GM19043 (cell line): ENCODE measurements around the gene MYL3.

Source experiments
- ATAC-seq: cut with Tn5 transposase; IDR thresholded peaks from one replicate; pipeline ENCODE4 v1.9.1; 2021; ENCODE audit warnings: low read depth; ENCODE audit not compliant: unreplicated experiment

Gene MYL3

GRCh38 chr3:46900007-46900292, 36.7 kb upstream of the MYL3 start:
- no peak for ATAC-seq

- no peak for ATAC-seq
Measured at GRCh38 chr3:46899151-46900006, 36.1 kb upstream of the MYL3 start.

DNA sequence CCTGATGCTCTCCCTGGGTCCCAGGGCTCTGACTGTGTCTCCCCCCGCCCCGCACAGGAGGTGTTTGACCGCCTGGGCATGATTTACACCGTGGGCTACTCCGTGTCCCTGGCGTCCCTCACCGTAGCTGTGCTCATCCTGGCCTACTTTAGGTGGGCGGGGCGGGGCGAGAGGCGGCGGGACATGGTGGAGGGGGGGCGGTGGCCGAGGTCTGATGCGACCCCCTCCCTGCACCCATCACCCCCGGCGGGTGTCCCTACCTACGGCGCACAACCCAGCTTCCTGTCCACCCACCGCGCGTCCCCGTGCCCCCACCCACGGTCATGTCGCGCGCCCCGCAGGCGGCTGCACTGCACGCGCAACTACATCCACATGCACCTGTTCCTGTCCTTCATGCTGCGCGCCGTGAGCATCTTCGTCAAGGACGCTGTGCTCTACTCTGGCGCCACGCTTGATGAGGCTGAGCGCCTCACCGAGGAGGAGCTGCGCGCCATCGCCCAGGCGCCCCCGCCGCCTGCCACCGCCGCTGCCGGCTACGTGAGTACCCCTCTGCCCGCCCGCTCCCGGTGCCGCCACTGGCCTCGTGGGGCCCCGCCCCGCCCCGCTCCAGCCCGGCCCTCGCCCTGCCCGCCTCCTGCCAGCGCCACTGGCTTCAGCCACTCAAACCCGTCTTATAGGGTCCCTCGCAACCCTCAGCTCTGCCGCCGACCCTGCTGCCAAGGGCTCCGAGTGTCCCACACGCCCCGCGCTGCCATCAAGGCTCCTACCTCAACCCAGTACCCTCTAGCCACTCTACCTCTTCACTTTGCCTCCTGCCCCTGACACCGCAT, 35.3 kb upstream of the MYL3 start:
- ATAC-seq, result no peak

GRCh38 chr3:46897829-46898320, 34.6 kb upstream of the MYL3 start:
- no peak for ATAC-seq

DNA sequence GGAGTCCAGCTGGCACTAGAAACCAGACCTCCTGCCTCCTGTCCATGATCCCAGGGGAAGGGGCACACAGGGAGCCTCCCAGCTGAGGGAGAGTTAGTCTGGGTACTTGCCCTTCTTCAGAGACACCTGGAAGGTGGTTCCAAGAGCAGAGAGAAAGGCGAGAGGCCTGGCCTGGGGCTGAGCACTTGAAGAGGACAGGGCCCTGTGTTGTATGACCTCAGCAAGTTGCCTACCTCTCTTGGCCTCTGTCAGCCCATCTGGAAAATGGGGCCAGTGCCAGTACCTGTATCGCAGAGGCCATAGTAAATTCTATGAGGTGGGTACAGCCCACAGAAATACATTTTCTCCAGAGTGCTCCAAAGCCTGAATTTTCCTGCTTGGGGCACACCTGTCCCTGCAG, 33.8 kb upstream of the MYL3 start:
- ATAC-seq, result no peak

- ATAC-seq, result no peak
Measured at GRCh38 chr3:46896386-46896785, 33.1 kb upstream of the MYL3 start.

GRCh38 chr3:46895761-46896160, 32.5 kb upstream of the MYL3 start:
- no peak for ATAC-seq

- no peak for ATAC-seq
Measured at GRCh38 chr3:46895204-46895660, 32.0 kb upstream of the MYL3 start.

- ATAC-seq, result no peak
Measured at GRCh38 chr3:46894256-46894655, 31.0 kb upstream of the MYL3 start.

GRCh38 chr3:46893763-46894162, 30.5 kb upstream of the MYL3 start:
- no peak for ATAC-seq

- ATAC-seq, result no peak
Measured at GRCh38 chr3:46893146-46893748, 30.0 kb upstream of the MYL3 start.

GRCh38 chr3:46892285-46893145, 29.3 kb upstream of the MYL3 start:
- ATAC-seq, result no peak

GRCh38 chr3:46891132-46891531, 27.9 kb upstream of the MYL3 start:
- no peak for ATAC-seq

DNA sequence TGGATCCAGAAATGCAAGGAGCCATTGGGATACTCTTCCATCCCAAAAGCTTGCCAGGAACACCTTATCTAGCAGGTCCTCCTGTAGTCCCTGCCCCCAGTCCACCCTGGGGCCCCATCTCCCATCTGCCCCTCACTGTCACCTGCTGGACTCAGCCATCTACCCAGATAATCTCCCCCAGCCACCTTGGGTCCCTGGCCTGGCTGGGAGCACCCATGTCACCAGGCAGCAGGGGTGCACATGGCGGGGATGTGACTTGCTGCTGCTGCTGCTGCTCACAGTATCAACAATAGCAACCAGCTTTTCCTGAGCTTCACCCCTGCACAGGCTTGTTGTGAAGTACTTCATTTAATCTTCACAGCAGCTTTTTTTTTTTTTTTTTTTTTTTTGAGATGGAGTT, 26.9 kb upstream of the MYL3 start:
- no peak for ATAC-seq

DNA sequence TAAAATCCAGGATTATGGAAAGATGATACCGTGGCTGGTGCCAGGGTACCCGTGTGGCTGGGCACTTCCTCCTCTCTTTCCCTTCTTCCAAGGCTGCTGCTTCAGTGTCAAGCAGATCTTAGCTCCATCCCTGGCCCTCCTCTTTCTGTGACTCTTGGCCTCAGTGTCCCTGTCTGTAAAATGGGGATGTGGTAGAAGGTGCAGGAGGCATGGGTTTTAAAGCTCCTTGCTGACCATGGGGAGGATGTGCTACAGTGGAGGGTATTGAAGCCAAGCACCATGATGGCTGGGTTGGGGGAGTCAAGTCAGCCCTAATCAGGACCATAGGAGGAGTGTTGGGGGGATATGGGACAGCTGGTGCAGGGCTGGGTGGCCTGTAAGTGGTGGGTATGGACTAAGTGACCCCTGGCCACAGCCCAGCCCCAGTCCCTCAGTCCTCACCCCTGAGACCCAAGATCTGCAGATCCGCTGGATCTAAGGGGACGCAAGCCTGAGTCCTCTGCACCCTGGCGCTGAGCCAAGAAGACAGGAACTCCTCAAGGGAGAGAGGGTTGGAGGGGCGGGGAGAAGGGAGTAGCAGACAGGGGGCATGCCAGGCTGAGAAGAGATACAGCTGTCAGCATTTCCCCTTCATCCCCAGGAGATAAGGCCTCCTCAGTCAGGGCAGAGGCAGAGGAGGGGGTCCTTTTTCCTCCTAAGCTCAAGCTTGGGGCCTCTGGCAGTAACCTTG, 26.3 kb upstream of the MYL3 start:
- ATAC-seq, result no peak

DNA sequence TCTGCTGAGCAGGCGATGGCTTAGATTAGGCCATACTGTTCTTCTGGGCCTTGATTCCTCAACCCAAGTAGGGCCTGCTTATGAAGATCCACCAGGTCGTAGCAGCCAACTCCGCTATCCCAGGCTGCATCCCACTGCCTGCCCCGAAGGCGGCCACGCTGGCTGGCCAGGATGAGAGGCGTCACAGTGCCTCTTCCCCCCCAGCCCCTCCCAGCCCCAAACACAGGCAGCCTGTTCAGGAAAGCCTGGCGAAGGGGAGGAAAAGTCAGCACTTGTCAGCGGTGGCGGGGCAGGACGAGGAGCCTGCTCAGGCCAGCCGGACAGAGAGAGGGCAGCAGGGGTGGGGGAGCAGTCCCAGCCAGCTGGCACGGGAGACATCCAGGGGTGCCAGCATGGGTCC, 25.5 kb upstream of the MYL3 start:
- ATAC-seq, result no peak

DNA sequence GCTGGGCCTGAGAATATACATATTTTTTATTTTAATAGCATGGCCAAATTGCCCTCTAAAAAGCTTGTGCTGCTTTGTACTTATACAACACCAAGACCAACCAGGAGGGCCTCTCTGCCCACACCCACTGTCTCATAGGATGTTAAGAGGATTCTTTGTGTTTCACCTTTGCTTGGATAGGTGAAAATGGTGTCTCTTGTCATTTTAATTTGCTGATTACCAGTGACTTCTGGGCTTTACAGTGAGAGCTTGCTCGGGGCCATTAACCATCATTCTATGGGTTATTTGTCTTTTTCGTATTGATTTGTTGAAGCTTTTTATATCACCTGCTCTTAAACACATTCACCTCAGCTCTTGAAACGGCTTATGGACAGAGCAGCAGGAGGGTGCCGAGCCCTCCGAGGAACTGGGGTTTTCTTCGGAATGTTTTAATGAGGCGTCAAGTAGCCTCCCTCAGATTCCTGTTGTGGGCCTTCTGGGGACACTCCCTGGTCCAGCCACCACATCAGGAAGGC, 24.8 kb upstream of the MYL3 start:
- no peak for ATAC-seq

GRCh38 chr3:46885612-46886011, 22.4 kb upstream of the MYL3 start:
- no peak for ATAC-seq

- ATAC-seq, result no peak
Measured at GRCh38 chr3:46884929-46885328, 21.7 kb upstream of the MYL3 start.

DNA sequence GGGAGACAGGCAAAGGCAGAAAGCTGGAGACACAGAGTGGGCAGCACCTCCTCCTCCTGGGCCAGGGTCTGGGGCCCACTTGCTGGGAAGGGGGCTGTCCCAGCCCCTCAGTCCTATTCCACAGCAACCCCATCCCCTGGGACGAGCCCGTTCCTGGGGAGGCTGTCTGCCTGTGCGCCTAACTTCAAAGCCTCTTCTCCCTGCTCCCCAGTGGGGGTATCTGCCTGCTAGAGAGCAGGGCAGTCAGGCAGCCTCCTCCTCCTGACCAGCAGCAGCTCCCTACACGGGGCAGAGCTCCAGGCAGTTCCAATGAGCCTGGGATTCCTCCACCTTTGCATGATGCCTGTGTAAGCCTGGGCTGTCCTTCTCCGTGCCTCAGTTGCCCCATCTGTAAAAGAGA, 21.2 kb upstream of the MYL3 start:
- ATAC-seq, result no peak
